IMR-90 (cell line): Measurements from ENCODE around the gene ZSWIM8. TPM values are rescaled to one million over a fixed set of nuclear protein-coding genes. Genes with fewer than 3 reads are reported as not detected.

ENCODE experiments used
- ATAC-seq: fragments of 200-7000 bp; cut with Tn5 transposase; 2 replicates; pipeline ENCODE4 v1.9.1; 2020; ENCODE audit warnings: low read depth, mild to moderate bottlenecking, moderate library complexity
- BruUV-seq: library from RNA; stranded (reverse); fragments of 400-500 nt; replicated peaks from 2 replicates; lab custom pipeline; 2021; lab: Mats Ljungman, UMichigan
- CTCF ChIA-PET: fragments of 300-600 bp; formaldehyde crosslinking; extraction: SDS; loops from one replicate; lab custom pipeline; 2021; ENCODE audit warnings: antibody characterized with exemption; lab: Yijun Ruan, JAX
- POLR2A ChIA-PET: fragments of 300-600 bp; sonication (Branson Sonifier 250); formaldehyde crosslinking; loops from one replicate; lab custom pipeline; 2022; ENCODE audit warnings: antibody characterized with exemption; ENCODE audit not compliant: unreplicated experiment; lab: Charles Lee
- DNase-seq: peaks from one replicate; pipeline ENCODE4 v3.0.0; 2013
- H2AFZ ChIP-seq: replicated peaks from 2 replicates; pipeline ENCODE3; 2013; ENCODE audit warnings: low read length, mild to moderate bottlenecking; ENCODE audit not compliant: poor library complexity
- H2AK5ac ChIP-seq: 2 replicates; pipeline ENCODE4 v1.6.1; 2013; ENCODE audit warnings: low read depth, low read length, inconsistent platforms
- H2AK9ac ChIP-seq: replicated peaks from 2 replicates; pipeline ENCODE3; 2013; ENCODE audit warnings: mild to moderate bottlenecking, low read depth, low read length, moderate library complexity; ENCODE audit not compliant: poor library complexity
- H2BK120ac ChIP-seq: 2 replicates; pipeline ENCODE4 v1.6.1; 2013; ENCODE audit warnings: low read depth, low read length, inconsistent platforms
- H2BK15ac ChIP-seq: 3 replicates; pipeline ENCODE4 v1.6.1; 2013; ENCODE audit warnings: low read depth, low read length, inconsistent platforms
- H2BK20ac ChIP-seq: 2 replicates; pipeline ENCODE4 v1.6.1; 2013; ENCODE audit warnings: low read depth, mild to moderate bottlenecking, inconsistent platforms, low read length, moderate library complexity
- H2BK5ac ChIP-seq: 2 replicates; pipeline ENCODE4 v1.6.1; 2013; ENCODE audit warnings: mild to moderate bottlenecking, low read depth, low read length, inconsistent platforms; ENCODE audit not compliant: poor library complexity, severe bottlenecking
- H3K14ac ChIP-seq: replicated peaks from 2 replicates; pipeline ENCODE4 v1.6.1; 2013; ENCODE audit warnings: low read depth, low read length, inconsistent platforms
- H3K18ac ChIP-seq: 2 replicates; pipeline ENCODE4 v1.6.1; 2013; ENCODE audit warnings: low read depth, low read length, control low read depth
- H3K23ac ChIP-seq: 2 replicates; pipeline ENCODE4 v1.6.1; 2013; ENCODE audit warnings: low read depth, low read length, inconsistent platforms
- H3K27ac ChIP-seq: 2 replicates; pipeline ENCODE4 v1.5.1; 2013; ENCODE audit warnings: mild to moderate bottlenecking, control low read depth, low read length; ENCODE audit not compliant: insufficient read depth
- H3K27me3 ChIP-seq: 2 replicates; pipeline ENCODE4 v1.6.1; 2013; ENCODE audit warnings: low read length; ENCODE audit not compliant: control insufficient read depth, insufficient read depth
- H3K36me3 ChIP-seq: 2 replicates; pipeline ENCODE4 v1.6.1; 2013; ENCODE audit warnings: low read length, mixed read lengths; ENCODE audit not compliant: control insufficient read depth, insufficient read depth
- H3K4ac ChIP-seq: 2 replicates; pipeline ENCODE4 v1.6.1; 2013; ENCODE audit warnings: low read depth, low read length, inconsistent platforms
- H3K4me1 ChIP-seq: 2 replicates; pipeline ENCODE4 v1.6.1; 2013; ENCODE audit warnings: low read length, mixed read lengths; ENCODE audit not compliant: control insufficient read depth, insufficient read depth
- H3K4me2 ChIP-seq: 2 replicates; pipeline ENCODE4 v1.6.1; 2013; ENCODE audit warnings: low read depth, mild to moderate bottlenecking, control low read depth, low read length, moderate library complexity
- H3K4me3 ChIP-seq: 2 replicates; pipeline ENCODE4 v1.5.1; 2013; ENCODE audit warnings: low read depth, mild to moderate bottlenecking, control low read depth, low read length, moderate library complexity; ENCODE audit not compliant: insufficient read depth
- H3K56ac ChIP-seq: 2 replicates; pipeline ENCODE4 v1.6.1; 2013; ENCODE audit warnings: low read length, inconsistent platforms; ENCODE audit not compliant: insufficient read depth; ENCODE audit errors: extremely low read depth
- H3K79me1 ChIP-seq, 2 experiments: 2 replicates each; pipeline ENCODE4 v1.6.1; 2013; ENCODE audit warnings: low read length in 2 of 2, inconsistent platforms in 1 of 2, low read depth in 1 of 2
- H3K9ac ChIP-seq: 2 replicates; pipeline ENCODE4 v1.6.1; 2013; ENCODE audit warnings: low read depth, low read length, control low read depth
- H3K9me1 ChIP-seq: 2 replicates; pipeline ENCODE4 v1.6.1; 2013; ENCODE audit warnings: low read length, inconsistent platforms; ENCODE audit not compliant: insufficient read depth
- H3K9me3 ChIP-seq: 2 replicates; pipeline ENCODE4 v1.6.1; 2013; ENCODE audit warnings: low read length; ENCODE audit not compliant: control insufficient read depth, insufficient read depth
- H4K20me1 ChIP-seq: 2 replicates; pipeline ENCODE4 v1.6.1; 2013; ENCODE audit warnings: low read length, inconsistent platforms; ENCODE audit not compliant: insufficient read depth
- H4K5ac ChIP-seq: 2 replicates; pipeline ENCODE4 v1.6.1; 2013; ENCODE audit warnings: mild to moderate bottlenecking, low read depth, low read length, control low read depth
- H4K8ac ChIP-seq, 2 experiments: 2 replicates each; pipeline ENCODE4 v1.6.1; 2013; ENCODE audit warnings: low read depth in 2 of 2, low read length in 2 of 2, control low read depth in 1 of 2, inconsistent platforms in 1 of 2
- H4K91ac ChIP-seq: 2 replicates; pipeline ENCODE4 v1.6.1; 2013; ENCODE audit warnings: low read depth, low read length, inconsistent platforms; ENCODE audit not compliant: insufficient read depth
- BHLHE40 ChIP-seq: fragments of 150-350 bp; IDR thresholded peaks from 2 replicates; pipeline ENCODE4 v1.6.1; 2016; ENCODE audit warnings: mild to moderate bottlenecking, low read depth, low read length
- CEBPB ChIP-seq: IDR thresholded peaks from 2 replicates; pipeline ENCODE4 v1.6.1; 2012; ENCODE audit warnings: low read depth, low read length, improper control_type of control experiment
- CHD1 ChIP-seq: IDR thresholded peaks from 2 replicates; pipeline ENCODE4 v1.6.1; 2012; ENCODE audit warnings: low read depth, low read length, improper control_type of control experiment
- CTCF ChIP-seq: conservative IDR thresholded peaks from 2 replicates; pipeline ENCODE4 v1.5.1; 2012; ENCODE audit warnings: mild to moderate bottlenecking, low read depth, low read length, improper control_type of control experiment
- FOS ChIP-seq: fragments of 150-350 bp; IDR thresholded peaks from 2 replicates; pipeline ENCODE4 v1.6.1; 2016; ENCODE audit warnings: low read depth, low read length
- MAFK ChIP-seq: IDR thresholded peaks from 2 replicates; pipeline ENCODE4 v1.6.1; 2012; ENCODE audit warnings: low read depth, low read length, improper control_type of control experiment
- MAZ ChIP-seq: IDR thresholded peaks from 2 replicates; pipeline ENCODE4 v1.6.1; 2012; ENCODE audit warnings: low read depth, mild to moderate bottlenecking, low read length, improper control_type of control experiment, moderate library complexity, borderline replicate concordance
- MXI1 ChIP-seq: IDR thresholded peaks from 2 replicates; pipeline ENCODE4 v1.6.1; 2012; ENCODE audit warnings: low read depth, mild to moderate bottlenecking, low read length, moderate library complexity, borderline replicate concordance
- NFE2L2 ChIP-seq: fragments of 150-350 bp; IDR thresholded peaks from 2 replicates; pipeline ENCODE4 v1.6.1; 2016; ENCODE audit warnings: low read depth, mild to moderate bottlenecking, low read length
- RAD21 ChIP-seq: IDR thresholded peaks from 2 replicates; pipeline ENCODE4 v1.6.1; 2012; ENCODE audit warnings: low read length, improper control_type of control experiment
- RCOR1 ChIP-seq: IDR thresholded peaks from 2 replicates; pipeline ENCODE4 v1.6.1; 2012; ENCODE audit warnings: mild to moderate bottlenecking, low read length, improper control_type of control experiment; ENCODE audit not compliant: insufficient replicate concordance
- RFX5 ChIP-seq: IDR thresholded peaks from 2 replicates; pipeline ENCODE4 v1.8.0; 2012; ENCODE audit warnings: low read depth, mild to moderate bottlenecking, low read length, moderate library complexity
- SMC3 ChIP-seq: fragments of 150-350 bp; IDR thresholded peaks from 2 replicates; pipeline ENCODE4 v1.6.1; 2016; ENCODE audit warnings: low read depth, mild to moderate bottlenecking, antibody characterized with exemption, low read length, moderate library complexity
- USF2 ChIP-seq: fragments of 150-350 bp; IDR thresholded peaks from 2 replicates; pipeline ENCODE4 v1.6.1; 2017; ENCODE audit warnings: mild to moderate bottlenecking, antibody characterized with exemption, low read length, low read depth
- WGBS, 2 experiments: methylation state at CpG; one replicate each; pipeline versions ENCODE4 v1.1.5 to v1.1.7; 2013; ENCODE audit warnings: missing lambda C conversion rate in 2 of 2; ENCODE audit not compliant: insufficient read length in 1 of 2; ENCODE audit errors: extremely low coverage in 2 of 2; 5-methylcytosine and 5-hydroxymethylcytosine counted together
- dilution Hi-C: fragments of 300-500 bp; cut with HindIII; formaldehyde crosslinking; loops from one replicate; pipeline ENCODE4 v1.14.3; 2018; ENCODE audit warnings: low sequenced_read_pairs; ENCODE audit not compliant: unreplicated experiment
- in situ Hi-C: fragments of 300-500 bp; cut with MboI; formaldehyde crosslinking; loops from 3 replicates; pipeline ENCODE4 v1.14.3; 2019; ENCODE audit warnings: low sequenced_read_pairs, inconsistent platforms, mixed read lengths
- intact Hi-C: fragments of 100-400 bp; cut with micrococcal nuclease; formaldehyde crosslinking; loops from 2 replicates; pipeline ENCODE4 v1.10.0; 2022
- polyA plus RNA-seq, 3 experiments: library from polyadenylated mRNA; depleted of rRNA; stranded (reverse); fragments of >200 nt; gene quantifications; 2 replicates each; pipeline ENCODE4 v1.2.3, GENCODE V29; 2012; ENCODE audit warnings: low replicate concordance in 1 of 3
- total RNA-seq: library from RNA; depleted of rRNA; stranded (reverse); fragments of >200 nt; gene quantifications from 2 replicates; pipeline ENCODE4 v1.2.3, GENCODE V29; 2012

ZSWIM8 gene
- total and polyA plus RNA-seq, 2 of the 4 experiments (the other 2 are of a cell fraction): 16.8 to 103 TPM

GRCh38 chr10:73819081-73819480 is 33.7 kb downstream of the ZSWIM8 start:
- ATAC-seq (no peak), DNase-seq (no peak)
- Histone ChIP-seq H4K8ac (no peak overlapping the region), H2AK9ac (peak overlapping the region; percentile 29), H3K4me3 (no peak overlapping the region), H3K36me3 (peaks cover 26% of the 10 kb centered on the region), H3K14ac (no peak overlapping the region), H4K5ac (no peak overlapping the region), H2AFZ (no peak overlapping the region), H4K91ac (no peak overlapping the region), H3K27ac (no peak overlapping the region), H3K4me1 (peaks cover 10% of the 10 kb centered on the region), H2BK15ac (no peak overlapping the region; the same call in 2 of the 3 replicates), H3K4ac (no peak overlapping the region; the same call in 1 of the 2 replicates), H3K9me1 (peaks cover 10% of the 10 kb centered on the region; the same call in 1 of the 2 replicates), H3K23ac (no peak overlapping the region), H3K18ac (no peak overlapping the region), H2BK5ac (no peak overlapping the region), H3K9ac (no peak overlapping the region), H2BK20ac (no peak overlapping the region), H2BK120ac (no peak overlapping the region; the same call in 1 of the 2 replicates), H2AK5ac (no peak overlapping the region), H3K56ac (no peak overlapping the region), H3K27me3 (no peaks in the 10 kb centered on the region), H3K79me1 (peaks cover 0 to 9% of the 10 kb centered on the region in 2 experiments; a peak in 1 of 4 replicates), H3K9me3 (no peaks in the 10 kb centered on the region), H3K4me2 (no peak overlapping the region), H4K20me1 (no peaks in the 10 kb centered on the region)
- TF ChIP-seq MAFK: no peak
- TF ChIP-seq MAZ: no peak
- TF ChIP-seq CTCF: no peak
- no peak for TF ChIP-seq NFE2L2
- TF ChIP-seq USF2: no peak
- TF ChIP-seq SMC3: no peak
- TF ChIP-seq CEBPB: no peak
- TF ChIP-seq RFX5: no peak
- no peak for TF ChIP-seq FOS
- no peak for TF ChIP-seq CHD1
- TF ChIP-seq MXI1: no peak
- TF ChIP-seq RAD21: no peak
- TF ChIP-seq BHLHE40: no peak
- no peak for TF ChIP-seq RCOR1
- dilution Hi-C loops: no loop called here
- ChIA-PET CTCF (no interaction called here), POLR2A (no interaction called here)
- no TSS peak for BruUV-seq
- in situ Hi-C loops: no loop called here
- intact Hi-C loops: no loop called here
- 46% methylated on average over 3 of the region's 5 CpGs; no CpG with 5 or more reads in 1 of the 2 experiments for WGBS, 2 experiments
